MM.1S (cell line): ENCODE measurements around the gene TSPAN12.

Experiments
- CTCF ChIP-seq: fragments of 300-600 bp; sonication (generic); IDR thresholded peaks from 2 replicates; pipeline ENCODE4 v1.5.1; 2016; ENCODE audit warnings: antibody characterized with exemption, low read length, mixed read lengths
- EZH2 ChIP-seq: fragments of 300-600 bp; sonication (generic); optimal IDR thresholded peaks from 2 replicates; pipeline ENCODE3; 2017; ENCODE audit warnings: low read depth, mild to moderate bottlenecking, antibody characterized with exemption, low read length, mixed read lengths

- TF ChIP-seq CTCF (no peak), EZH2 (no peak)
These were observed 74.7 kb downstream of the TSPAN12 start for GRCh38 chr7:120783273-120783672.
